Caki2 (cell line): ENCODE measurements around the gene GRK5. TPM values are rescaled to one million over a fixed set of nuclear protein-coding genes. Genes with fewer than 3 reads are reported as not detected.

Source experiments
- DNase-seq: peaks from one replicate; pipeline ENCODE4 v3.0.0-alpha.2; 2015; ENCODE audit warnings: low read depth
- in situ Hi-C: cut with HindIII; loops from 2 replicates; pipeline ENCODE4 v1.10.0; 2016; ENCODE audit warnings: low sequenced_read_pairs, low pct_unique_long_range_greater_than_20kb, mixed read lengths
- total RNA-seq: library from RNA; depleted of rRNA; stranded (reverse); fragments of >200 nt; shearing (Covaris generic); gene quantifications from 2 replicates; pipeline ENCODE4 v1.2.3, GENCODE V29; 2014; ENCODE audit warnings: low replicate concordance

Gene GRK5
- total RNA-seq, 1 experiment from 2014 or later, result 0.61 TPM

DNA sequence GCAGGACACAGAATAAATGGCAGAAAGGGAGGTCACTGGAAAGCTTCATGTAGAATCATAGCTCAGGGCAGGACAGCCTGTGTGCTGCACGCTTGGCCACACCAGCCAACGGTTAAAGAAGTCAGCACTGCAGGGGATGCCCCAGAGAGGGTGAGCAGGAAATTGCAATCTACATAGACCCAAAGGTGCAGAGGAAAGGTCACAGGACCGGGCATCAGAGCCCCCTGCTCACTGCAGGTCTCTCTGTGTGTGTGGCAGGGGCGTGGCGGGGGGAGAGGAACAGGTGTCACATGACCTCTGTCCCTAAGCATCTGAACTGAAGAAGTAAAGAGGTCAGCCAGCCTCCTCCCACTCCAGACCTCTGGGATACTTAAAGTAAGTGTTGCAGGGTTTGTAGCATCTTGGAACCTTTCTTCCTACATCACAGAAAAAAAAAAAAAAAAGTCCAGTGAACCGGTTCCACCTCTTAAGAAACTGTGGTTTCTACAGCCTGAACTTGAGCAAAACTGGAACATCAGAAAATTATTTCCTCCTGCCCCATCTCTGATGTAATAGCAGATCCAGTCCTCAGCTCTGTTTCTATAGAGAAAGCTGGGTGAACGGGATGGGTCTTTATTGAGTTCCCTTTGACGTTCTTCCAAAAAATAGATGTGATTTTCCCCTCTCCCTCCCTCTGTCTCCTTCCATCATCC lies 270.9 kb downstream of the GRK5 start:
- in situ Hi-C loops, result no loop called here

GRCh38 chr10:119478811-119479341 lies 271.5 kb downstream of the GRK5 start:
- in situ Hi-C loops, result no loop called here
- DNase-seq, result no peak

More for the DNA sequence above, 270.9 kb downstream of the GRK5 start:
- no peak for DNase-seq

DNA sequence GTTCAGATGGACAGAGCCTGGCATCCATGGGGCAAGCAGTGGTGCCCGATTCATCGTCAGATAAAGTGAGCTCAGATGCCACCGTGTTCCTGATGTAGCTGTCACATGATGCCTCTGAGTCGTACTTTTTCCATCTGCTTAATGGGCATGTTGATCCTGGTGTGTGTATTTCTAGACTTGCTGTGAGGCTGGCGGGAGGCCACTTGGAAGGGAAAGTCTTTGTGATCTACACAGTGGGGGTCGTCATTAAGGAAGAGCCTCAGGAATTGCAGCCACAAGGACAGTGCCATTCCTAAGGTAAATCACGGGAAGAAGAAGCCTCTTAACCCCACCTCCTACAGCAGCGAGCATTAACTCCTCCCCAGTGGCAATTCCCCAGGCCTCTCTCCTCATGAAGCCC lies 272.2 kb downstream of the GRK5 start:
- in situ Hi-C loops, result no loop called here
- DNase-seq, result no peak

GRCh38 chr10:119480667-119481066 lies 273.3 kb downstream of the GRK5 start:
- DNase-seq, result no peak
- in situ Hi-C loops, result no loop called here

GRCh38 chr10:119481781-119482426 lies 274.5 kb downstream of the GRK5 start:
- in situ Hi-C loops, result no loop called here
- no peak for DNase-seq

- in situ Hi-C loops, result no loop called here
- DNase-seq, result no peak
These were observed 275.6 kb downstream of the GRK5 start for GRCh38 chr10:119483001-119483400.

DNA sequence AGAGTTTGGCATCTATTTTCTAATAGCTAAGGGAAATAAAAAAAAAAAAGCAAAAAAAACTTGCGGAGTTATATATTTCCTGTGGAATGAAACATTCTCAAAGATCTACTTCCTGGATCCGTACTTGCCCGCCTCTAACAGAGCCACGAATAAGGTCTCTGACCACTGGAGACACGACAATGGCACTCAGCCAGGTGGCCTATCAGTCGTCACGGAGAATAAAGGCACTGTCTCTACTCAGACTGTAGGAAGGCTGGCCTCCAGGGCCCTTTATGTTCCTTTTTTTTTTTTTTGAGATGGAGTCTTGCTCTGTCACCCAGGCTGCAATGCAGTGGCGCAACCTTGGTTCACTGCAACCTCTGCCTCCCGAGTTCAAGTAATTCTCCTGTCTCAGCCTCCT lies 276.5 kb downstream of the GRK5 start:
- no peak for DNase-seq
- in situ Hi-C loops, result no loop called here

DNA sequence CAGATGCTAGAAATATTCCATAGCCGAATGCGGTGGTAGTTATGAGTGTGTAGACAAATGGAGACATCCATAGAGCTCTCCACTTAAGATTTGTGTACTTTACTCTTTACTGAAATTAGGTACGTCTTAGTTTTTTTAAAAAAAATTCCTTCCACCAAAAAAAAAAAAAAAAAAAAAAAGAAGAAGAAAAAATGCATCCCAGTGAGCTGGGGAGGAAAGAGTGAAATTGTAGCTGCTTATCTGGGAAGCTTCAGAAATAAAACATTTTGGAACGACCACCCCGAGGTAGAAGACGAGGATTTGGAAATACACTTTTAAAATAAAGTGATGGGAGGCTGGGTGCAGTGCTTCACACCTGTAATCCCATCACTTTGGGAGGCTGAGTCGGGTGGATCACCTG lies 281.3 kb downstream of the GRK5 start:
- in situ Hi-C loops, result no loop called here
- DNase-seq, result no peak

- in situ Hi-C loops, result no loop called here
- DNase-seq, result no peak
These were observed 282.6 kb downstream of the GRK5 start for GRCh38 chr10:119489991-119490326.

DNA sequence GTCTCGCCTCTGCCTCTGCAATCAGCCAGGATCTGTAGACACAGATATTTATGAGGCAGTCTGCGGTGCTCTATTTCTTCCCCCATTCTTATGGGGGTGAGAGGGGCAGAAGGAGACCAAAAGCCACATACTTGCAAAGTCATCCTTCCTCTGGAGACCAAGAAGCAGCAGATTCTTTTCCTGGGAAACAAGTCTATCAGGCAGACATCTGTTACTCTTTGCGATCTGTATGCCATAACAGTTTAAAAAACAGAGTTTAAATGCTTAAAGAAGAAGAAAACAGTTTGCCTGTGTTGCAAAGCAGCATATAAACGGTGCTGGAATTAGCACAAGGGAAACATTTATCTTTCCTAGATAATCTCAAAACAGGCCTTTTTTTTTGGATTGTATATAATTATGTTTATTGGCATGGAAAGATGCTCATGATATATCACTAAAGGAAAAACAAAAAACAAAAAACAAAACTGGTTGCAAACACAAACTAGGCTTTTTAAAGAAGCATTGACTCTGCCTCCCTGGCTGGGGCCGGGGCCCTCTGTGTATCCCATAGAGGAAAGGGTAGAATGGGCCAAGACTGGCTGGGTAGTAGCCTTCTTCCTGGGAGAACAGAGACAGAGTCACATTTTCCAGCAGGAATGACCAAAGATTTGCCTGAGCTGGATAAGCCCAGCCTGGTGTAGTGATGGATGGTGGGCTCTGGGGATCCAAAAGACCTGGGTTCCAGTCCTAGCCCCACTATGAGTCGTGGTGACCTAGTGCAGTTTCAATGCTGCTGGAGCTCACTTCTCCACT lies 284.8 kb downstream of the GRK5 start:
- no peak for DNase-seq
- in situ Hi-C loops, result no loop called here

GRCh38 chr10:119493155-119493554 lies 285.8 kb downstream of the GRK5 start:
- no peak for DNase-seq
- in situ Hi-C loops, result no loop called here

- in situ Hi-C loops, result no loop called here
- no peak for DNase-seq
These were observed 287.1 kb downstream of the GRK5 start for GRCh38 chr10:119494236-119495020.

DNA sequence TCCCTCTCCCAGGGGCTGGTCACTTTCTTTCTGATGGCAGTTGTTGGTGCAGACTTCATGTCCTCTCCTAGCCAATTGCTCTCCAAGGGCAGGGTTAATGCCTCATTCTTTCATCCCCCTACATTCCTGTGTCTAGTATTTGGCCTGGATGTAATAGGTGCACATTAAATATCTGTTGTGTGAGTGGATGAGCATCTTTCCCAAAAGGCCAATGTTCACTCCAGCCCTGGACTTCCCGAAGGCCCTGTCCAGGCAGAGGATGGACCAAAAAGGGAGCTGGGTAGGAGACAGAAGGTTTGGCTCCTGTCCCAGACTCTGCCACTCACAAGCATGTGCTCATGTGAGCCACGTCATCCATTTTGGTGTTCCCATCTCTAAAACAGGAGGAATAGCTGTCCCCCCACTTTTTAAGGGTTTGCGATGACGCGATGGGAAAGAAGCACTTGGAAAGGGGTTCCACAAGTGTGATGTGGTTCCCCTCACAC lies 287.7 kb downstream of the GRK5 start:
- no peak for DNase-seq
- in situ Hi-C loops, result no loop called here

- DNase-seq, result no peak
- in situ Hi-C loops, result no loop called here
These were observed 288.2 kb downstream of the GRK5 start for GRCh38 chr10:119495545-119495944.

- no peak for DNase-seq
- in situ Hi-C loops, result no loop called here
These were observed 288.9 kb downstream of the GRK5 start for GRCh38 chr10:119496273-119496672.

- in situ Hi-C loops, result no loop called here
These were observed 289.9 kb downstream of the GRK5 start for GRCh38 chr10:119497243-119497642.

GRCh38 chr10:119498889-119499676 lies 291.7 kb downstream of the GRK5 start:
- no peak for DNase-seq
- in situ Hi-C loops, result no loop called here

More at GRCh38 chr10:119497243-119497642, 289.9 kb downstream of the GRK5 start:
- DNase-seq, result no peak

GRCh38 chr10:119499677-119500002 lies 292.3 kb downstream of the GRK5 start:
- in situ Hi-C loops, result no loop called here
- DNase-seq, result no peak
